CD14-positive monocyte (primary cell): ENCODE measurements around the gene WDR91. TPM values are rescaled to one million over a fixed set of nuclear protein-coding genes. Genes with fewer than 3 reads are reported as not detected.

Experiments used
- DNase-seq, 3 donors: peaks; one replicate each; pipeline ENCODE4 v3.0.0-alpha.2; 2011 to 2022
- H2AFZ ChIP-seq: 2 replicates; pipeline ENCODE4 v1.6.0; 2012; ENCODE audit warnings: mild to moderate bottlenecking, low read depth, low read length, inconsistent platforms; ENCODE audit not compliant: insufficient read depth, poor library complexity, severe bottlenecking
- H3K27ac ChIP-seq, 2 donors: 1 replicate in 1 of 2; 2 replicates in 1 of 2; pipeline ENCODE4 v1.5.1; 2012 to 2013; ENCODE audit warnings: low read length in 2 of 2, control low read depth in 1 of 2, inconsistent platforms in 1 of 2, low read depth in 1 of 2, mild to moderate bottlenecking in 1 of 2
- H3K27me3 ChIP-seq, 2 donors: one replicate each; pipeline versions ENCODE4 v1.6.0 to v1.6.1; 2011 to 2013; ENCODE audit warnings: low read length in 2 of 2; ENCODE audit not compliant: control insufficient read depth in 2 of 2, insufficient read depth in 2 of 2
- H3K36me3 ChIP-seq, 2 donors: replicated peaks in 1 of 2; 1 replicate in 1 of 2; 2 replicates in 1 of 2; pipeline versions ENCODE4 v1.5.1 to v1.6.1; 2012 to 2013; ENCODE audit warnings: low read length in 2 of 2, control low read depth in 1 of 2, inconsistent platforms in 1 of 2, mild to moderate bottlenecking in 1 of 2; ENCODE audit not compliant: insufficient read depth in 2 of 2, control insufficient read depth in 1 of 2
- H3K4me1 ChIP-seq, 2 donors: 1 replicate in 1 of 2; 2 replicates in 1 of 2; pipeline versions ENCODE4 v1.5.1 to v1.6.1; 2012 to 2013; ENCODE audit warnings: low read length in 2 of 2, control low read depth in 1 of 2, inconsistent platforms in 1 of 2, mild to moderate bottlenecking in 1 of 2, moderate library complexity in 1 of 2; ENCODE audit not compliant: insufficient read depth in 2 of 2, control insufficient read depth in 1 of 2
- H3K4me2 ChIP-seq: replicated peaks from 2 replicates; pipeline ENCODE3; 2012; ENCODE audit warnings: low read length, moderate library complexity, mild to moderate bottlenecking; ENCODE audit not compliant: poor library complexity, severe bottlenecking; ENCODE audit errors: extremely low read depth
- H3K4me3 ChIP-seq, 3 experiments: fragments of 200-600 bp in 1 of 3; sonication (generic) in 1 of 3; replicated peaks in 1 of 3; 1 replicate in 2 of 3; 2 replicates in 1 of 3; pipeline ENCODE4 v1.5.1; 2011 to 2013; ENCODE audit warnings: low read length in 3 of 3, mild to moderate bottlenecking in 3 of 3, control low read depth in 2 of 3, low read depth in 2 of 3, inconsistent platforms in 1 of 3, moderate library complexity in 1 of 3
- H3K79me2 ChIP-seq: 2 replicates; pipeline ENCODE4 v1.6.0; 2012; ENCODE audit warnings: mild to moderate bottlenecking, control low read depth, inconsistent platforms, low read length, moderate library complexity; ENCODE audit not compliant: insufficient read depth
- H3K9ac ChIP-seq: 2 replicates; pipeline ENCODE4 v1.6.0; 2017; ENCODE audit warnings: low read length, mild to moderate bottlenecking; ENCODE audit not compliant: insufficient read depth, poor library complexity, severe bottlenecking
- H3K9me3 ChIP-seq, 2 donors: replicated peaks in 1 of 2; 1 replicate in 1 of 2; 2 replicates in 1 of 2; pipeline versions ENCODE4 v1.5.1 to v1.6.1; 2012 to 2013; ENCODE audit warnings: low read length in 2 of 2, control low read depth in 1 of 2; ENCODE audit not compliant: control insufficient read depth in 1 of 2, insufficient read depth in 1 of 2
- H4K20me1 ChIP-seq: 2 replicates; pipeline ENCODE4 v1.6.0; 2012; ENCODE audit warnings: mild to moderate bottlenecking, low read length, control low read depth, moderate library complexity; ENCODE audit not compliant: insufficient read depth
- H3K27ac Mint-ChIP-seq, 7 donors: one replicate each; pipeline ENCODE4 v1.8.0; 2020; ENCODE audit warnings: mild to moderate bottlenecking in 7 of 7, mixed read lengths in 7 of 7, moderate library complexity in 6 of 7, inconsistent platforms in 2 of 7
- H3K27me3 Mint-ChIP-seq, 3 donors: one replicate each; pipeline ENCODE4 v1.8.0; 2021 to 2022; ENCODE audit warnings: low read depth in 3 of 3, mild to moderate bottlenecking in 3 of 3, mixed read lengths in 3 of 3, moderate library complexity in 3 of 3, inconsistent platforms in 1 of 3
- H3K36me3 Mint-ChIP-seq, 2 donors: one replicate each; pipeline ENCODE4 v1.8.0; 2020; ENCODE audit warnings: mixed read lengths in 2 of 2, inconsistent platforms in 1 of 2, mild to moderate bottlenecking in 1 of 2
- H3K4me1 Mint-ChIP-seq: one replicate; pipeline ENCODE4 v1.8.0; 2020; ENCODE audit warnings: mild to moderate bottlenecking, mixed read lengths
- H3K4me3 Mint-ChIP-seq, 2 donors: one replicate each; pipeline ENCODE4 v1.8.0; 2020; ENCODE audit warnings: mild to moderate bottlenecking in 2 of 2, mixed read lengths in 2 of 2, moderate library complexity in 1 of 2
- H3K9me3 Mint-ChIP-seq, 7 donors: one replicate each; pipeline ENCODE4 v1.8.0; 2020 to 2022; ENCODE audit warnings: mixed read lengths in 7 of 7, mild to moderate bottlenecking in 6 of 7, moderate library complexity in 6 of 7, inconsistent platforms in 2 of 7
- WGBS: methylation state at CpG from one replicate; pipeline ENCODE4 v1.1.5; 2013; ENCODE audit warnings: missing lambda C conversion rate; ENCODE audit not compliant: insufficient coverage; 5-methylcytosine and 5-hydroxymethylcytosine counted together
- intact Hi-C, 2 donors: fragments of 100-400 bp; cut with micrococcal nuclease; formaldehyde crosslinking; loops; one replicate each; pipeline versions ENCODE4 v1.15.0 to v1.15.1; 2023
- polyA plus RNA-seq, 3 donors: library from polyadenylated mRNA; depleted of rRNA in 1 of 3; unstranded in 2 of 3; stranded (reverse) in 1 of 3; fragments of 300-500 nt in 2 of 3; fragments of >200 nt in 1 of 3; fragmentation: Illumina TruSeq in 2 of 3; gene quantifications; 1 replicate in 2 of 3; 2 replicates in 1 of 3; pipeline ENCODE4 v1.2.3, GENCODE V29; 2012 to 2021
- TF ChIP-seq, protein P1 (sequence below): fragments of 200-600 bp; IDR thresholded peaks from one replicate; pipeline ENCODE4 v1.8.0; 2022; ENCODE audit warnings: antibody characterized with exemption, mild to moderate bottlenecking

Gene WDR91
- polyA plus RNA-seq, 3 donors: 2.5 to 35.0 (median 3.9) TPM

DNA sequence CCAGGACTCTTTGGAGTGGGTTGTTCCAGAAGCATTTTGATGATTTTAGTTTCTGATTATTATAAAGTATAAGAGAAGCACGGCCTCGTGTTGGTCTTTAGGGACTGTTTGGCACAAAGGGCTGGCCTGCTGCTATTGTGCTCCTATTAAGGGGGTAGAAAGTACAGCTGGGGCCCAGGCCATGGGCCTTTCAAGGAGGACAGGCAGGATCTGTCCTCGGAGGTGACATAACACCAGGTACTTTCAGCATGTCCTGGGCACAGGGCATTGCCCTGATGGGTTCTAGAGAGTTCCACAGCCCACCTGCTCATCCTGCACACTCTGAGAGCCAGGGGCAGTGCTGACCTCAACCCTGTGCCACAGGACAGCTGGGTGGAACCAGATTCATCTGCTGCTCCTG, 47.3 kb upstream of the WDR91 start:
- 100% methylated on average over 3 of the region's 3 CpGs for WGBS

DNA sequence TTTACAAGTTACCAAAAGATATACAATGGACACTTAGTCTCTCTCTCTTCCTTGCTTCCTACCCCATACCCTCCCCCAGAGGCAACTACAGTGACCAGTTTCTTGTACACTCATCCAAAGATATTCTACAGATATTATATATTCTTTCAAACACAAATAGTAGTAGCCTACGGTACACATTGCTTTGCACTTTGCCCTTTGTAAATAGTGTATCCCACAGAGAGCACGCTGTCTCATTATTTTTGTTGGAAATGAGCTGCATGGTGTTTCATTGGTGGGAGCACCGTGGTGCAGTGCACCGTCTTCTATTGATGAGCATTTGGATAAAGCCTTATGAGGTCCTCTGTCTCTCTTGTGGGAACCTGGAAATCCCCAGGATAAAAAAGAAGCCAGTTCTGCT, 46.5 kb upstream of the WDR91 start:
- no peaks in the 10 kb centered on the region for H3K36me3 Mint-ChIP-seq
- no peak overlapping the region for H3K4me3 Mint-ChIP-seq
- no peaks in the 10 kb centered on the region for H3K36me3 ChIP-seq
- H3K4me2 ChIP-seq: no peak overlapping the region
- H2AFZ ChIP-seq: no peak overlapping the region
- TF ChIP-seq, protein P1, sequence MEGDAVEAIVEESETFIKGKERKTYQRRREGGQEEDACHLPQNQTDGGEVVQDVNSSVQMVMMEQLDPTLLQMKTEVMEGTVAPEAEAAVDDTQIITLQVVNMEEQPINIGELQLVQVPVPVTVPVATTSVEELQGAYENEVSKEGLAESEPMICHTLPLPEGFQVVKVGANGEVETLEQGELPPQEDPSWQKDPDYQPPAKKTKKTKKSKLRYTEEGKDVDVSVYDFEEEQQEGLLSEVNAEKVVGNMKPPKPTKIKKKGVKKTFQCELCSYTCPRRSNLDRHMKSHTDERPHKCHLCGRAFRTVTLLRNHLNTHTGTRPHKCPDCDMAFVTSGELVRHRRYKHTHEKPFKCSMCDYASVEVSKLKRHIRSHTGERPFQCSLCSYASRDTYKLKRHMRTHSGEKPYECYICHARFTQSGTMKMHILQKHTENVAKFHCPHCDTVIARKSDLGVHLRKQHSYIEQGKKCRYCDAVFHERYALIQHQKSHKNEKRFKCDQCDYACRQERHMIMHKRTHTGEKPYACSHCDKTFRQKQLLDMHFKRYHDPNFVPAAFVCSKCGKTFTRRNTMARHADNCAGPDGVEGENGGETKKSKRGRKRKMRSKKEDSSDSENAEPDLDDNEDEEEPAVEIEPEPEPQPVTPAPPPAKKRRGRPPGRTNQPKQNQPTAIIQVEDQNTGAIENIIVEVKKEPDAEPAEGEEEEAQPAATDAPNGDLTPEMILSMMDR: no peak
- no peaks in the 10 kb centered on the region for H3K79me2 ChIP-seq
- no peaks in the 10 kb centered on the region for H3K27me3 ChIP-seq
- H3K27ac Mint-ChIP-seq: no peak overlapping the region
- DNase-seq: no peak
- no peak overlapping the region for H3K4me3 ChIP-seq
- H4K20me1 ChIP-seq: no peaks in the 10 kb centered on the region
- H3K9me3 ChIP-seq: peaks cover 0 to under 1% of the 10 kb centered on the region in 2 donors
- no peak overlapping the region for H3K27ac ChIP-seq
- H3K4me1 Mint-ChIP-seq: peaks cover 28% of the 10 kb centered on the region
- WGBS: 100% methylated on average over 3 of the region's 4 CpGs
- intact Hi-C loops: no loop called here
- peaks cover 22 to 25% of the 10 kb centered on the region in 2 donors for H3K4me1 ChIP-seq
- peaks cover 0 to 3% (median under 1%) of the 10 kb centered on the region in 7 donors for H3K9me3 Mint-ChIP-seq
- H3K27me3 Mint-ChIP-seq: peaks cover 0 to 7% (median 0%) of the 10 kb centered on the region in 3 donors
- no peak overlapping the region for H3K9ac ChIP-seq

More for the DNA sequence above, 47.3 kb upstream of the WDR91 start:
- H3K36me3 Mint-ChIP-seq: no peaks in the 10 kb centered on the region
- Histone ChIP-seq H3K4me3 (no peak overlapping the region), H3K4me2 (no peak overlapping the region), H3K36me3 (no peaks in the 10 kb centered on the region), H2AFZ (no peak overlapping the region), H3K9ac (no peak overlapping the region), H3K4me1 (peaks cover 20 to 21% of the 10 kb centered on the region in 2 donors), H4K20me1 (no peaks in the 10 kb centered on the region), H3K79me2 (no peaks in the 10 kb centered on the region), H3K27me3 (no peaks in the 10 kb centered on the region), H3K27ac (no peak overlapping the region), H3K9me3 (peaks cover 0 to 9% of the 10 kb centered on the region in 2 donors)
- intact Hi-C loops: no loop called here
- H3K27me3 Mint-ChIP-seq: peaks cover 0 to 7% (median 0%) of the 10 kb centered on the region in 3 donors
- H3K4me3 Mint-ChIP-seq: no peak overlapping the region
- H3K4me1 Mint-ChIP-seq: peaks cover 23% of the 10 kb centered on the region
- no peak for DNase-seq
- H3K27ac Mint-ChIP-seq: no peak overlapping the region
- TF ChIP-seq, protein P1: no peak
- H3K9me3 Mint-ChIP-seq: peaks cover 2 to 9% (median 6%) of the 10 kb centered on the region in 7 donors
